LoVo (cell line): ENCODE results near the gene NACC2.
"Not testable (repeated sequence)": the region's sequence is repeated elsewhere in the genome, so short reads cannot be mapped to it uniquely, and the experiment has no call there.

Source experiments
- DNase-seq: peaks from one replicate; pipeline ENCODE4 v3.0.0-alpha.2; 2016; ENCODE audit warnings: low spot score

NACC2 gene

GRCh38 chr9:136110082-136111061 lies 15.3 kb upstream of the NACC2 start:
- DNase-seq = no peak

GRCh38 chr9:136109351-136110081 lies 14.4 kb upstream of the NACC2 start:
- DNase-seq = peak; percentile 93

- no peak for DNase-seq
Observed at GRCh38 chr9:136108648-136109266, 13.7 kb upstream of the NACC2 start.

GRCh38 chr9:136107953-136108647 lies 13.0 kb upstream of the NACC2 start:
- peak; percentile 58 for DNase-seq

GRCh38 chr9:136107155-136107952 lies 12.3 kb upstream of the NACC2 start:
- DNase-seq = no peak

GRCh38 chr9:136105398-136106135 lies 10.5 kb upstream of the NACC2 start:
- no peak for DNase-seq

GRCh38 chr9:136104916-136105315 lies 9.8 kb upstream of the NACC2 start:
- DNase-seq = no peak

GRCh38 chr9:136104488-136104800 lies 9.4 kb upstream of the NACC2 start:
- DNase-seq = no peak

- no peak for DNase-seq
Observed at GRCh38 chr9:136103651-136104487, 8.8 kb upstream of the NACC2 start.

- not testable (repeated sequence) for DNase-seq
Observed at GRCh38 chr9:136101615-136102074, 6.6 kb upstream of the NACC2 start.

- DNase-seq = no peak
Observed at GRCh38 chr9:136100700-136101614, 5.9 kb upstream of the NACC2 start.

GRCh38 chr9:136099542-136099941 lies 4.5 kb upstream of the NACC2 start:
- no peak for DNase-seq

- no peak for DNase-seq
Observed at GRCh38 chr9:136098844-136099243, 3.8 kb upstream of the NACC2 start.

GRCh38 chr9:136098210-136098609 lies 3.1 kb upstream of the NACC2 start:
- DNase-seq = no peak

- DNase-seq = no peak
Observed at GRCh38 chr9:136096505-136097001, 1.5 kb upstream of the NACC2 start.

GRCh38 chr9:136093995-136094881 lies 851 bp downstream of the NACC2 start:
- DNase-seq = peak; percentile 46

GRCh38 chr9:136093346-136093986 lies 1.6 kb downstream of the NACC2 start:
- DNase-seq = peak; percentile 34
